Retinal pigment epithelial cell (primary cell): Measurements from ENCODE around the gene SPACA6.
"Not testable (repeated sequence)": the region's sequence is repeated elsewhere in the genome, so short reads cannot be mapped to it uniquely, and the experiment has no call there.

Experiments
- DNase-seq: peaks from one replicate; pipeline ENCODE4 v3.0.0-alpha.2; 2010; ENCODE audit warnings: low read depth
- H3K4me3 ChIP-seq: 2 replicates; pipeline ENCODE4 v1.5.1; 2011; ENCODE audit warnings: mild to moderate bottlenecking, low read length, control low read depth, moderate library complexity
- CTCF ChIP-seq: conservative IDR thresholded peaks from 2 replicates; pipeline ENCODE4 v1.5.1; 2011; ENCODE audit warnings: low read depth, low read length, control low read depth, inconsistent platforms

SPACA6 gene

GRCh38 chr19:51693260-51693659 lies at the start of gene SPACA6:
SPACA6 (plus strand) TSS chr19:51693330; CDS start chr19:51693527, 197 bp downstream.
- TF ChIP-seq CTCF = no peak
- DNase-seq = no peak
- peak within 1 kb of the TSS; percentile 75 for H3K4me3 ChIP-seq

GRCh38 chr19:51644636-51645271 lies 48.4 kb upstream of the SPACA6 start:
- no peak overlapping the region for H3K4me3 ChIP-seq
- DNase-seq = no peak
- no peak for TF ChIP-seq CTCF

GRCh38 chr19:51646730-51647129 lies 46.4 kb upstream of the SPACA6 start, which contains the start of gene SIGLEC14:
SIGLEC14 (minus strand) TSS chr19:51646825; CDS start chr19:51646759, 66 bp downstream.
- not testable (repeated sequence) for DNase-seq, H3K4me3 ChIP-seq

- H3K4me3 ChIP-seq = no peak overlapping the region
- no peak for TF ChIP-seq CTCF
- no peak for DNase-seq
Observed at GRCh38 chr19:51647318-51647717, 45.8 kb upstream of the SPACA6 start.

- no peak for DNase-seq
- no peak overlapping the region for H3K4me3 ChIP-seq
- no peak for TF ChIP-seq CTCF
Observed at GRCh38 chr19:51651216-51651846, 41.8 kb upstream of the SPACA6 start.

- DNase-seq = no peak
- no peak for TF ChIP-seq CTCF
- H3K4me3 ChIP-seq = no peak overlapping the region
Observed at GRCh38 chr19:51652266-51652665, 40.9 kb upstream of the SPACA6 start.

- no peak for TF ChIP-seq CTCF
- DNase-seq = no peak
- H3K4me3 ChIP-seq = no peak overlapping the region
Observed at GRCh38 chr19:51653162-51653561, 40.0 kb upstream of the SPACA6 start.
